Activated naive CD4-positive, alpha-beta T cell treated with anti-CD3 and anti-CD28 coated beads, Interleukin-2, amount 50 U/mL, for 16 hours (primary cell): ENCODE data around the gene SPCS1.

Experiments
- DNase-seq: peaks from one replicate; pipeline ENCODE4 v3.0.0-alpha.2; 2020

The SPCS1 gene

DNA sequence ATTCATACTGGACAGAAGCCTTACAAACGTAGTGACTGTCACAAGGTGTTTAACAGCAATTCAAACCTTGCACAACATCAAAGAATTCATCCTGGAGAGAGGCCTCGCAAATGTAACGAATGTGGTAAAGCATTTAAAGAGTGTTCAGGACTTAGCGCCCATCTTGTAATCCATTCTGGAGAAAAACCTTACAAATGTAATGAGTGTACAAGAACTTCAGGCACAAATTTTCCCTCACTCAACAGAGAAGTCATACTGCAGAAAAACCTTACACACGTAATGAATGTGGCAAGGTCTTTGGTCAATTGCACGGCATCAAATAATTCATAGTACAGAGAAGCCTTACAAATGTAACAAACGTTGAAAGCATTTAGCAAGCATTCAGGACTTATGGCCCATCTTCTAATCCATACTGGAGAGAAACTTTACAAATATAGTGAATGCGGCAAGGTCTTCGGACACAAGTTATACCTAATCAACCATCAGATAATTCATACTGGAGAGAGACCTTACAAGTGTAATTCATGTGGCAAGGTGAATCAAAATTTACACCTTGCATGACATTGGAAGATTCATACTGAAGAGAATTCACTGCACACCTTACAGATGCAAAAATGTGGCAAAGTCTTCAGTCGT, 27.5 kb downstream of the SPCS1 start:
- DNase-seq: no peak

GRCh38 chr3:52739730-52740129, 33.8 kb downstream of the SPCS1 start:
- no peak for DNase-seq

DNA sequence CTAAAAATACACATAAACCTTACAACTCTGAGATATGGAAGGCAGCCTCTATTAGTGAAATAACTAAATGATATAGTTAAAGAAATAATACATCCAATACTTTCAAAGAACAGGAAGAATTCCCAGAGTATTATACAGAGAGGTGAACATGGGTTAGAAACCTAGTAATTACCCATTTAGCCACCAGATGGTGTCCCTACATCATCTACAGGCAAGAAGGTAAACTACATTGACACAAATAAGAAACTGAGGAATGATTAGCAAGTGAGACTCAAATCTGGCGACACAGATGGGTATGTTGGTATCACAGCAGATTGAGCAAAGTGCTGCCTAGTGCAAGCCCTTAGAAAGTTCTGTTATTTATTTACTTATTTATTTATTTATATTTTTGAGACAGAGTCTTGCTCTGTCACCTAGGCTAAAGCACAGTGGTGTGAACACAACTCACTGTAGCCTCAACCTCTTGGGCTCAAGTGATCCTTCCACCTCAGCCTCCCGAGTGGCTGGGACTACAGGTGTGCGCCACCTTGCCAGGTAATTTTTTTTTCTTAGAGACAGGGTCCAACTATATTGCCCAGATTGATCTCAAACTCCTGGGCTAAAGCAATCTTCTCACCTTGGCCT, 36.6 kb downstream of the SPCS1 start:
- no peak for DNase-seq

- no peak for DNase-seq
These were observed 37.2 kb downstream of the SPCS1 start for GRCh38 chr3:52743152-52743551.

DNA sequence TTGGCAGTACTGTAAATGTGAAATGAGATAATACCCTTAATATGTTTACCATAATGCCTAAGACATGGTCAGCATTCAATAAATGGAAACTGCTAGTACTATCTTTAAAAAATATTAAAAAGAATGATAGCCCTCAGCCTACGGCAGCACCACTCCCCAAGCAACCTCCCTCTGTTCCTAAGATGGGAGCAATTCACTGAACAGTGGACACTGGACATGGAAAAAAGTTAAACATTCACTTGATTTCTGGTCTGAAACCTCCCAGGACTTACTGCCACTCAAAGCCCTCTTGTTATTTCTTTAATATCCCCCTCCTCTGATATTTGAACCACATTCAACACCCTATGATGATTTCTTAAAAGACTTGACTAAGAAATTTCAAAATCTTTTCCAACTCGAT, 37.8 kb downstream of the SPCS1 start:
- no peak for DNase-seq

- DNase-seq: no peak
These were observed 46.2 kb downstream of the SPCS1 start for GRCh38 chr3:52752045-52752660.

GRCh38 chr3:52754373-52754772, 48.5 kb downstream of the SPCS1 start:
- DNase-seq: no peak

- no peak for DNase-seq
These were observed 50.2 kb downstream of the SPCS1 start for GRCh38 chr3:52756141-52756540.
